ENCODE results near the gene TOLLIP. TPM values are rescaled to one million over a fixed set of nuclear protein-coding genes. Genes with fewer than 3 reads are reported as not detected.

TOLLIP gene
- total and polyA plus RNA-seq, 2 of the 4 experiments (the other 2 are of a cell fraction): 19.7 to 42.9 TPM

- H3K36me3 ChIP-seq (ENCODE audit: control insufficient read depth, insufficient read depth, low read length): peaks cover 6% of the 10 kb centered on the region; the same call in 1 of the 2 replicates
- in situ Hi-C loops (cut with MboI; ENCODE audit: low sequenced_read_pairs): no loop called here
- intact Hi-C loops (cut with micrococcal nuclease): no loop called here
- peaks cover 7% of the 10 kb centered on the region for H3K9me3 ChIP-seq (ENCODE audit: control insufficient read depth, insufficient read depth, low read length)
- DNase-seq: peak; percentile 22
- no peak overlapping the region for H2BK120ac ChIP-seq (ENCODE audit: low read depth, low read length)
- H3K14ac ChIP-seq (replicated peaks; ENCODE audit: low read depth, low read length): no peak overlapping the region
- H3K4ac ChIP-seq (ENCODE audit: low read depth, low read length): no peak overlapping the region
- H3K4me2 ChIP-seq (ENCODE audit: low read depth, low read length): peak overlapping the region; percentile 68; the same call in 1 of the 2 replicates
- no peak overlapping the region for H2AFZ ChIP-seq (replicated peaks; ENCODE audit: low read length, poor library complexity)
- H3K56ac ChIP-seq (ENCODE audit: extremely low read depth, insufficient read depth, low read length): no peak overlapping the region
- H4K20me1 ChIP-seq (ENCODE audit: insufficient read depth, low read length): peaks cover 53% of the 10 kb centered on the region
- no peak overlapping the region for H2AK5ac ChIP-seq (ENCODE audit: low read depth, low read length)
- H3K79me1 ChIP-seq (ENCODE audit: low read depth in 1 of 2, low read length in 2 of 2): peaks cover 17 to 60% of the 10 kb centered on the region in 2 experiments
- H2BK5ac ChIP-seq (ENCODE audit: low read depth, low read length, poor library complexity, severe bottlenecking): no peak overlapping the region
- no peak overlapping the region for H2BK15ac ChIP-seq (ENCODE audit: low read depth, low read length)
- no TSS peak for BruUV-seq (replicated peaks)
- no peak overlapping the region for H4K91ac ChIP-seq (ENCODE audit: insufficient read depth, low read depth, low read length)
- H3K18ac ChIP-seq (ENCODE audit: low read depth, low read length): no peak overlapping the region
- H4K8ac ChIP-seq (ENCODE audit: low read depth in 2 of 2, low read length in 2 of 2): no peak overlapping the region
- H4K5ac ChIP-seq (ENCODE audit: low read depth, low read length): no peak overlapping the region
- no peak for TF ChIP-seq MXI1 (IDR thresholded peaks at IDR 0.05; ENCODE audit: borderline replicate concordance, low read depth, low read length)
- TF ChIP-seq POLR2A (IDR thresholded peaks at IDR 0.05; ENCODE audit: low read depth, low read length): no peak
- no peak for TF ChIP-seq CHD1 (IDR thresholded peaks at IDR 0.05; ENCODE audit: low read depth, low read length)
- no peak for TF ChIP-seq CEBPB (IDR thresholded peaks at IDR 0.05; ENCODE audit: low read depth, low read length)
- no peak for TF ChIP-seq USF2 (IDR thresholded peaks at IDR 0.05; ENCODE audit: low read depth, low read length)
- no peak for TF ChIP-seq BHLHE40 (IDR thresholded peaks at IDR 0.05; ENCODE audit: low read depth, low read length)
- TF ChIP-seq RAD21 (IDR thresholded peaks at IDR 0.05; ENCODE audit: low read length): no peak
- WGBS, 2 experiments (ENCODE audit: extremely low coverage in 2 of 2, insufficient read length in 1 of 2): 85% methylated on average over 5 of the region's 21 CpGs; no CpG with 5 or more reads in 1 of the 2 experiments
- no peak overlapping the region for H3K23ac ChIP-seq (ENCODE audit: low read depth, low read length)
- ATAC-seq (ENCODE audit: low read depth): no peak
- H2BK20ac ChIP-seq (ENCODE audit: low read depth, low read length): no peak overlapping the region
- H3K27ac ChIP-seq (ENCODE audit: insufficient read depth, low read length): no peak overlapping the region
- peak overlapping the region; percentile 0 for H2AK9ac ChIP-seq (replicated peaks; ENCODE audit: low read depth, low read length, poor library complexity)
- CTCF ChIA-PET: no interaction called here
- H3K9ac ChIP-seq (ENCODE audit: low read depth, low read length): 0 out of 2 replicates have a peak overlapping the region, but pooled peaks have one; percentile 49
- peaks cover 7% of the 10 kb centered on the region; the same call in 1 of the 2 replicates for H3K9me1 ChIP-seq (ENCODE audit: insufficient read depth, low read length)
- POLR2A ChIA-PET (ENCODE audit: unreplicated experiment): no interaction called here
- H3K27me3 ChIP-seq (ENCODE audit: control insufficient read depth, insufficient read depth, low read length): no peaks in the 10 kb centered on the region
- H3K4me3 ChIP-seq (ENCODE audit: insufficient read depth, low read depth, low read length): peak overlapping the region; percentile 86
- dilution Hi-C loops (cut with HindIII; ENCODE audit: low sequenced_read_pairs, unreplicated experiment): no loop called here
- H3K4me1 ChIP-seq (ENCODE audit: control insufficient read depth, insufficient read depth, low read length): peaks cover 5% of the 10 kb centered on the region; the same call in 1 of the 2 replicates
Measured at GRCh38 chr11:1307998-1308742, 1.3 kb downstream of the TOLLIP start.

All from IMR-90 (cell line).